ENCODE measurements around the gene MAGI3. TPM values are rescaled to one million over a fixed set of nuclear protein-coding genes. Genes with fewer than 3 reads are reported as not detected.

The MAGI3 gene
- total and polyA plus RNA-seq, 2 of the 13 experiments (the other 11 are each of a cell fraction or from before 2014, with no cell fraction given) = 4.0 to 11.8 TPM

DNA sequence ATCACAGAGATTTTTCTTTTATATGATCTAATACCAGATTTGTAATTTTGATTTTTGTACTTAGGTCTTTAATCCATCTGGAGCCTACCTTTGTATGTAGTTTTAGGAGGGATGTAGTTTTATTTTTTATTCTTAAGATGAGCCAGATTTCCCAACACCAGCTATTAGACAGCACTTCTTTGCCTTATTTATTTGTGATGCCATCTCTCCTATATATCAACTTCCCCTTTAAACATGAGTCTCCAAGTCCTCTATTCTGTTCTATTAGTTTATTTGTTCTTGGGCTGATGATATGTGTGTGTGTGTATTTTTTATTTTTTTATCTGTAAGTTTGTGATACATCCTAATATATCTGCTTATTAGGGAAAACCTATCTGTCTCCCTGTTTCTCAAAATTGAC, 274.8 kb downstream of the MAGI3 start:
- Histone ChIP-seq H3K9me3 (ENCODE audit: low read length) (no peaks in the 10 kb centered on the region), H3K79me2 (ENCODE audit: insufficient read depth, low read length) (no peaks in the 10 kb centered on the region), H3K27me3 (ENCODE audit: control insufficient read depth in 1 of 2, insufficient read depth in 2 of 2, low read length in 2 of 2) (no peaks in the 10 kb centered on the region), H3K27ac (ENCODE audit: extremely low read length, insufficient read depth, low read length) (no peak overlapping the region), H3K4me2 (ENCODE audit: low read depth, low read length) (no peak overlapping the region), H4K20me1 (ENCODE audit: insufficient read depth, low read length) (no peaks in the 10 kb centered on the region), H3K9ac (ENCODE audit: insufficient read depth, low read depth, low read length) (no peak overlapping the region), H3K36me3 (replicated peaks in 1 of 2; ENCODE audit: control insufficient read depth in 1 of 2, insufficient read depth in 2 of 2, low read length in 2 of 2) (peaks cover 0 to 3% of the 10 kb centered on the region in 2 experiments; a peak in 1 of 5 replicates), H3K4me3 (replicated peaks in 1 of 3; ENCODE audit: insufficient read depth in 1 of 3, low read depth in 2 of 3, low read length in 3 of 3) (no peak overlapping the region), H2AFZ (ENCODE audit: low read length) (no peak overlapping the region), H3K4me1 (ENCODE audit: insufficient read depth, low read length) (0 out of 2 replicates have a peak, but pooled peaks cover 5% of the 10 kb centered on the region)
- POLR2A ChIA-PET = no interaction called here
- DNase-seq (ENCODE audit: low spot score) (no peak), ATAC-seq (no peak), FAIRE-seq (no peak)
- BruUV-seq (replicated peaks) = no TSS peak
- intact Hi-C loops (cut with micrococcal nuclease; ENCODE audit: unreplicated experiment) (no loop called here), in situ Hi-C loops (cut with HindIII; ENCODE audit: extremely low pct_ligation_motif_present, low pct_unique_long_range_greater_than_20kb) (loop anchor here (25.0 kb wide), 1 partner anchor 178 kb away; no protein-coding TSS in a partner anchor)
- CTCF ChIA-PET (ENCODE audit: low intra/inter-chr PET ratio, low total read pairs) = no interaction called here
- TF ChIP-seq NFKB2 (CRISPR knock-in tag; IDR thresholded peaks at IDR 0.05; ENCODE audit: borderline replicate concordance) (no peak), MBD4 (IDR thresholded peaks at IDR 0.05; ENCODE audit: borderline replicate concordance, low read length) (no peak), ZNF687 (CRISPR knock-in tag; IDR thresholded peaks at IDR 0.05) (no peak), HMG20B (CRISPR knock-in tag; conservative IDR thresholded peaks at IDR 0.05) (no peak), EHMT2 (IDR thresholded peaks at IDR 0.05; ENCODE audit: borderline replicate concordance, low read depth, low read length) (no peak), ZNF547 (CRISPR knock-in tag; IDR thresholded peaks at IDR 0.05) (no peak), PHF21A (CRISPR knock-in tag; IDR thresholded peaks at IDR 0.05) (no peak), AGO1 (IDR thresholded peaks at IDR 0.05; ENCODE audit: low read depth, low read length, poor library complexity, severe bottlenecking) (no peak), NFYB (CRISPR knock-in tag; IDR thresholded peaks at IDR 0.05) (no peak), ZNF562 (CRISPR knock-in tag; IDR thresholded peaks at IDR 0.05; ENCODE audit: borderline replicate concordance) (no peak), TCF12 (IDR thresholded peaks at IDR 0.05) (no peak), TCF12 (CRISPR knock-in tag; IDR thresholded peaks at IDR 0.05) (no peak)
- TF ChIP-seq, protein P1, sequence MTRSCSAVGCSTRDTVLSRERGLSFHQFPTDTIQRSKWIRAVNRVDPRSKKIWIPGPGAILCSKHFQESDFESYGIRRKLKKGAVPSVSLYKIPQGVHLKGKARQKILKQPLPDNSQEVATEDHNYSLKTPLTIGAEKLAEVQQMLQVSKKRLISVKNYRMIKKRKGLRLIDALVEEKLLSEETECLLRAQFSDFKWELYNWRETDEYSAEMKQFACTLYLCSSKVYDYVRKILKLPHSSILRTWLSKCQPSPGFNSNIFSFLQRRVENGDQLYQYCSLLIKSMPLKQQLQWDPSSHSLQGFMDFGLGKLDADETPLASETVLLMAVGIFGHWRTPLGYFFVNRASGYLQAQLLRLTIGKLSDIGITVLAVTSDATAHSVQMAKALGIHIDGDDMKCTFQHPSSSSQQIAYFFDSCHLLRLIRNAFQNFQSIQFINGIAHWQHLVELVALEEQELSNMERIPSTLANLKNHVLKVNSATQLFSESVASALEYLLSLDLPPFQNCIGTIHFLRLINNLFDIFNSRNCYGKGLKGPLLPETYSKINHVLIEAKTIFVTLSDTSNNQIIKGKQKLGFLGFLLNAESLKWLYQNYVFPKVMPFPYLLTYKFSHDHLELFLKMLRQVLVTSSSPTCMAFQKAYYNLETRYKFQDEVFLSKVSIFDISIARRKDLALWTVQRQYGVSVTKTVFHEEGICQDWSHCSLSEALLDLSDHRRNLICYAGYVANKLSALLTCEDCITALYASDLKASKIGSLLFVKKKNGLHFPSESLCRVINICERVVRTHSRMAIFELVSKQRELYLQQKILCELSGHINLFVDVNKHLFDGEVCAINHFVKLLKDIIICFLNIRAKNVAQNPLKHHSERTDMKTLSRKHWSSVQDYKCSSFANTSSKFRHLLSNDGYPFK (CRISPR knock-in tag; IDR thresholded peaks at IDR 0.05; ENCODE audit: borderline replicate concordance) = no peak
